ENCODE results near the gene HOOK1.
"Not testable (repeated sequence)": the region's sequence is repeated elsewhere in the genome, so short reads cannot be mapped to it uniquely, and the experiment has no call there.

The HOOK1 gene

GRCh38 chr1:59804301-59804700 is 10.4 kb upstream of the HOOK1 start:
- peaks cover 25% of the 10 kb centered on the region for H3K27me3 Mint-ChIP-seq
- no peak overlapping the region for H3K27ac Mint-ChIP-seq
- no peaks in the 10 kb centered on the region for H3K4me1 Mint-ChIP-seq (ENCODE audit: low read depth)
- H3K36me3 Mint-ChIP-seq (ENCODE audit: low read depth), result no peaks in the 10 kb centered on the region
- H3K4me3 Mint-ChIP-seq, result no peak overlapping the region
- H3K9me3 Mint-ChIP-seq, result no peaks in the 10 kb centered on the region
- DNase-seq, result no peak

DNA sequence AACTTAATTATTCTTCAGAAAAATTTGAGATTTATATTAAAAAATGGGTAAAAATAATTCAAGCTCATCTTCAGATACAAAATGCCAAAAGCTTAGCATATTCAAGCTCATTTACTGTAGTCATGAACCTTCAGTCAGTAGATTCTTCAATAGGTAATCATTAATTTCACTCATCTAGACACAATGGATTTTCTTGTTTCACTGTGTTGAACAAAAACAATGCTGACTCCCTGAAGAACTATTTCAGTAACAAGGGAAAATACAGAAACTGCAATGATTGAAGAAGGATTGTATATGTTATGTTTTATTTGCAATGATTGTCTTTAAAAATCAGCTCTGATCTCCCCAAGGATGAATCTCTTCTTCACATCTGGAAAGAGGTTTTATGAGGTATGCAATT is 9.2 kb upstream of the HOOK1 start:
- H3K27me3 Mint-ChIP-seq, result peaks cover 29% of the 10 kb centered on the region
- no peaks in the 10 kb centered on the region for H3K4me1 Mint-ChIP-seq (ENCODE audit: low read depth)
- H3K36me3 Mint-ChIP-seq (ENCODE audit: low read depth), result no peaks in the 10 kb centered on the region
- no peak overlapping the region for H3K4me3 Mint-ChIP-seq
- DNase-seq, result no peak
- no peaks in the 10 kb centered on the region for H3K9me3 Mint-ChIP-seq
- H3K27ac Mint-ChIP-seq, result no peak overlapping the region

GRCh38 chr1:59814180-59814900 is 409 bp upstream of the HOOK1 start:
- H3K36me3 Mint-ChIP-seq (ENCODE audit: low read depth), result no peaks in the 10 kb centered on the region
- H3K4me1 Mint-ChIP-seq (ENCODE audit: low read depth), result peaks cover 8% of the 10 kb centered on the region
- H3K9me3 Mint-ChIP-seq, result no peaks in the 10 kb centered on the region
- H3K4me3 Mint-ChIP-seq, result peak overlapping the region; percentile 78
- H3K27me3 Mint-ChIP-seq, result peaks cover 8% of the 10 kb centered on the region
- peak overlapping the region; percentile 89 for H3K27ac Mint-ChIP-seq
- peak; percentile 85 for DNase-seq

- Mint-ChIP-seq H3K27ac (no peak overlapping the region), H3K27me3 (peaks cover 4% of the 10 kb centered on the region)
- no peak for DNase-seq
Observed at GRCh38 chr1:59815892-59816291, 1.1 kb downstream of the HOOK1 start.

GRCh38 chr1:59816318-59816878 is 1.6 kb downstream of the HOOK1 start:
- peaks cover 17% of the 10 kb centered on the region for H3K4me1 Mint-ChIP-seq (ENCODE audit: low read depth)
- no peak overlapping the region for H3K27ac Mint-ChIP-seq
- no peak for DNase-seq
- no peak overlapping the region for H3K4me3 Mint-ChIP-seq
- H3K36me3 Mint-ChIP-seq (ENCODE audit: low read depth), result no peaks in the 10 kb centered on the region
- H3K9me3 Mint-ChIP-seq, result no peaks in the 10 kb centered on the region
- H3K27me3 Mint-ChIP-seq, result peaks cover under 1% of the 10 kb centered on the region

More at GRCh38 chr1:59815892-59816291, 1.1 kb downstream of the HOOK1 start:
- H3K4me3 Mint-ChIP-seq, result no peak overlapping the region
- H3K4me1 Mint-ChIP-seq (ENCODE audit: low read depth), result peaks cover 17% of the 10 kb centered on the region
- H3K9me3 Mint-ChIP-seq, result no peaks in the 10 kb centered on the region
- H3K36me3 Mint-ChIP-seq (ENCODE audit: low read depth), result no peaks in the 10 kb centered on the region

DNA sequence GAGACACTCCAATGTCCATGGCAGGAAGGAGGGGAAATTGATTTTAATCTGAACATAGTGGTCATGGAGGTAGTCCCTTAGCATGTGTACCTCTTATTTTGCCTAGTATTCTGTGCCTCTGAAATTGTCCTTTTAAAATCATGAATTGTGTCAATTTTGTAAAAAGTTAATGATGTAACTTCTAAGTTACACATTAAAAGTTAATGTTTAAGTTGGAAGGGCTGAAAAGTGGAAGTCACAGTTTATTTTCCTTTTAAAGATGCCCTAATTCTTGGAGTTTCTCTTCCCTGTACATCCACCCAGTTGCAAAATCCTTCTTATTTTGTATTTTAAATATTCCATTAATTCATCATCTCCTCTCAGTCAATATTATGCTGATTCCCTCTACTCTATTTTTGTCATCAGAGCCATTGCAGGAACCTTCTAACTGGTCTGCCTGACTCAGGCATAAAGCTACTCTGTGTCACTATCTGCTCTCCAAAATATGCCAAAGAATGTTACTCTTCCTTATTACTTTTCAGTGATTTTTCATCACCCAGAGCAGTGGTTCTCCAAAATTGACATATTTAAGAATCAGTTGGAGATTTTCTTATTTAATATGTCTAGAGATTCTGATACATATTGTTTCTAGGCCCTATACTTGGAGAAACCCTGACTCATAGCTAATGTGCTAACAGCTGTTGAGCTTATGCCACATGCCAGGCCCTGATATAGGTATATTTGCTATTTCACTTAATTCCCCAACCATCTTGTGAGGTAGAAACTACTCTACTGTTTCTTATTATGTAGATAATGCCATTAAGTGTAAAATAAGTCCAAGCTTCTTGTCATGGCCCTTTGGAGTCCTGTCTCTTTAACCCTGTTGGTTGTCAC is 5.1 kb downstream of the HOOK1 start:
- Mint-ChIP-seq H3K36me3 (ENCODE audit: low read depth) (peaks cover 9% of the 10 kb centered on the region), H3K4me1 (ENCODE audit: low read depth) (peaks cover 13% of the 10 kb centered on the region), H3K27ac (no peak overlapping the region), H3K27me3 (no peaks in the 10 kb centered on the region), H3K4me3 (no peak overlapping the region), H3K9me3 (no peaks in the 10 kb centered on the region)
- DNase-seq, result no peak

- Mint-ChIP-seq H3K9me3 (no peaks in the 10 kb centered on the region), H3K4me3 (no peak overlapping the region), H3K27ac (no peak overlapping the region), H3K27me3 (no peaks in the 10 kb centered on the region), H3K4me1 (ENCODE audit: low read depth) (peaks cover 7% of the 10 kb centered on the region), H3K36me3 (ENCODE audit: low read depth) (peaks cover 37% of the 10 kb centered on the region)
- DNase-seq, result no peak
Observed at GRCh38 chr1:59827055-59827643, 12.4 kb downstream of the HOOK1 start.

DNA sequence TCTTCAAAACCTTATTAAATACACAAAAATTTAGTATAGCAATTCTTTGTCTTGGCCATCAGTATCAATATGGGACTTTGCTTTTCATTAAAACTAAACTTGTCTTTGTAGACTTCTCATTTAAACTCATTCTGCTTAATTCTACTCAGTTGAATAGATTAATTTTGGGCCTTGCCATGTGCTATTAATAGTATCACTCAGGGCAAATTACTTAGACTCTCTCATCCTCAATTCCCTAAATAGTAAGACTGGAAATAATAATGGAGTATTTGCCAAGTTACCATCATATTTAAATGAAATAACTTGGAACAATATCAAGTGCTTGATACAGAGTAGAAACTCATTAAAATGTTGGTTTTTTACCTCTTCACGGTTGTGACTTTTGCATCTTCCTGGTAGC is 13.4 kb downstream of the HOOK1 start:
- no peaks in the 10 kb centered on the region for H3K9me3 Mint-ChIP-seq
- no peak overlapping the region for H3K4me3 Mint-ChIP-seq
- peaks cover 35% of the 10 kb centered on the region for H3K36me3 Mint-ChIP-seq (ENCODE audit: low read depth)
- no peaks in the 10 kb centered on the region for H3K27me3 Mint-ChIP-seq
- H3K27ac Mint-ChIP-seq, result no peak overlapping the region
- DNase-seq, result no peak
- peaks cover 7% of the 10 kb centered on the region for H3K4me1 Mint-ChIP-seq (ENCODE audit: low read depth)

DNA sequence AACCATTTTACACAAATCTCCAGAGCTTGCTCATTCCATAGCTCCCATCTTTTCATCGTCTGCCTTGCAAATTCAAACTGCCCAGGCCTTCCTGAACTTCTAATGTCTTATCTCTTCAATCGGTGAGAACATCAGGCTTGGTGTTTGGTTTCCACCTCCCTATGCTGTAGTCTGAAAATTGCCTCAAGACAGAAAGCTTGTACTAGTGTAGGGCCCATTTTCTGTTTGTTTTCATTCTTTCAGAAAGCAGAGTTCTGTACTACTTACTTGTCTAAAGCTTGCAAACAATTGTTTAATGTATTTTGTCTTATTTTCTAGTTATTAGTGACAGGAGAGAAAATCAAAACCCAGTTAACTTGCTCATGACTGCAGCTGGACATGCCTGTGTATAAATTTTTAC is 16.8 kb downstream of the HOOK1 start:
- Mint-ChIP-seq H3K27ac (no peak overlapping the region), H3K4me1 (ENCODE audit: low read depth) (peaks cover 7% of the 10 kb centered on the region), H3K36me3 (ENCODE audit: low read depth) (peaks cover 43% of the 10 kb centered on the region), H3K9me3 (no peaks in the 10 kb centered on the region), H3K4me3 (no peak overlapping the region), H3K27me3 (no peaks in the 10 kb centered on the region)
- no peak for DNase-seq

DNA sequence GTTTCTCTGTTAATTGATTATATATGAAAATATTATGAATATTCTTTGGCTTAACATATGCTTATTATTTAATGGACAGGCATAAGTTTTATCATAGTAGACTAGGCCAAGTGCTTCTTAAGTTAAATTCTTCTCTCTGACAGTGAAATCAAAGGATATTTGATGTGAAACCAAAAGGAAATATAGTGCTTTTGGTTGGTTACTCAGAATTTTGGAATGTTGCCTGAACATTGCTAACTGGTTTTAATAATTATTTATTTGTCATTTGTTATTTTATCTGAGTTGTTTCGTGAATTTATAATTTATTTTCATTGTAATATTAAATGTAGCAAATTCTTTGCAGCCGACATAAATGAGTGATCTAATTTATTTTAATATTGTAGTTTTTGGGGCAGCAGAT is 18.3 kb downstream of the HOOK1 start:
- Mint-ChIP-seq H3K9me3 (no peaks in the 10 kb centered on the region), H3K4me1 (ENCODE audit: low read depth) (no peaks in the 10 kb centered on the region), H3K27me3 (no peaks in the 10 kb centered on the region), H3K27ac (no peak overlapping the region), H3K36me3 (ENCODE audit: low read depth) (peaks cover 41% of the 10 kb centered on the region), H3K4me3 (no peak overlapping the region)
- DNase-seq, result no peak

- Mint-ChIP-seq H3K4me3 (no peak overlapping the region), H3K36me3 (ENCODE audit: low read depth) (peaks cover 48% of the 10 kb centered on the region), H3K27me3 (no peaks in the 10 kb centered on the region), H3K27ac (no peak overlapping the region), H3K4me1 (ENCODE audit: low read depth) (no peaks in the 10 kb centered on the region), H3K9me3 (no peaks in the 10 kb centered on the region)
- DNase-seq, result no peak
Observed at GRCh38 chr1:59833991-59834390, 19.2 kb downstream of the HOOK1 start.

- H3K27ac Mint-ChIP-seq; H3K9me3 Mint-ChIP-seq; H3K27me3 Mint-ChIP-seq; H3K4me1 Mint-ChIP-seq (ENCODE audit: low read depth); DNase-seq; H3K4me3 Mint-ChIP-seq: not testable (repeated sequence)
- peaks cover 68% of the 10 kb centered on the region for H3K36me3 Mint-ChIP-seq (ENCODE audit: low read depth)
Observed at GRCh38 chr1:59837857-59838256, 23.1 kb downstream of the HOOK1 start.

DNA sequence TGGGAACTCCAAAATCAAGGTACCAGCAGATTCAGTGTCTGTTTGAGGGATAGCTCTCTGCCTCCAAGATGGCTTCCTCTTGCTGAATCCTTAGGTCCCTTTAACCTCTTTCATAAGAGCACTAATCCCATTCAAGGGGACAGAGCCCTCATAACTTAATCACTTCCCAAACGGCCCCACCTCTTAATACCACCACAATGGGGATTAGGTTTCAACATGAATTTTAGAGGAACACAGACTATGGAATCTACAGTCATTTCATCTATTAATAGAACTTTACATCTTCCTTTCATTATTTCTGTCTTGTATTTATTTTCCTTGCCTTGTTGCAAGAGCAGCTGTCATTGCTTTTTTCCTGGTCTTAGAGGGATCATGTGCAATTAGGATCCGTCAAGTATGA is 30.3 kb downstream of the HOOK1 start:
- Mint-ChIP-seq H3K4me3 (no peak overlapping the region), H3K36me3 (ENCODE audit: low read depth) (peaks cover 70% of the 10 kb centered on the region), H3K4me1 (ENCODE audit: low read depth) (no peaks in the 10 kb centered on the region), H3K9me3 (no peaks in the 10 kb centered on the region), H3K27me3 (no peaks in the 10 kb centered on the region), H3K27ac (no peak overlapping the region)
- DNase-seq, result no peak

- DNase-seq, result no peak
- Mint-ChIP-seq H3K27ac (no peak overlapping the region), H3K27me3 (no peaks in the 10 kb centered on the region), H3K4me3 (no peak overlapping the region), H3K9me3 (no peaks in the 10 kb centered on the region), H3K36me3 (ENCODE audit: low read depth) (peaks cover 68% of the 10 kb centered on the region), H3K4me1 (ENCODE audit: low read depth) (no peaks in the 10 kb centered on the region)
Observed at GRCh38 chr1:59846209-59846894, 31.6 kb downstream of the HOOK1 start.

Measured in activated T-cell treated with anti-CD3 and anti-CD28 coated beads, Interleukin-2, amount 50 U/mL, for 24 hours (primary cell).